GM12878 (cell line): ENCODE measurements around the gene CMYA5. TPM values are rescaled to one million over a fixed set of nuclear protein-coding genes. Genes with fewer than 3 reads are reported as not detected.

Source experiments
- ATAC-seq: fragments of 200-7000 bp; cut with Tn5 transposase; 3 replicates; pipeline ENCODE4 v1.9.1; 2020; ENCODE audit warnings: mild to moderate bottlenecking, moderate library complexity
- BruUV-seq: library from RNA; stranded (reverse); fragments of 400-500 nt; replicated peaks from 2 replicates; lab custom pipeline; 2021; lab: Mats Ljungman, UMichigan
- CTCF ChIA-PET: fragments of 300-600 bp; sonication (Branson Sonifier 250); formaldehyde crosslinking; extraction: SDS; loops from one replicate; lab custom pipeline; 2021; ENCODE audit warnings: inconsistent platforms; lab: Yijun Ruan, JAX
- POLR2A ChIA-PET: fragments of 350-600 bp; formaldehyde crosslinking; extraction: SDS; loops from one replicate; lab custom pipeline; 2021; ENCODE audit warnings: inconsistent platforms; lab: Charles Lee
- RAD21 ChIA-PET: fragments of 300-600 bp; sonication (Branson Sonifier 250); formaldehyde crosslinking; loops from one replicate; lab custom pipeline; 2023; ENCODE audit warnings: antibody characterized with exemption; ENCODE audit not compliant: unreplicated experiment; lab: Charles Lee
- SMC1A ChIA-PET: fragments of 300-600 bp; sonication (Branson Sonifier 250); formaldehyde crosslinking; loops from one replicate; lab custom pipeline; 2023; ENCODE audit not compliant: unreplicated experiment, uncharacterized antibody; lab: Charles Lee
- DNase-seq: peaks from one replicate; pipeline ENCODE4 v3.0.0-alpha.2; 2011; ENCODE audit warnings: low read depth, low spot score
- FAIRE-seq: peaks from 3 replicates; lab custom pipeline; 2011; peaks lifted over from hg19 to GRCh38; lab: Jason Lieb, UNC
- H2AFZ ChIP-seq: 2 replicates; pipeline ENCODE4 v1.6.0; 2011; ENCODE audit warnings: low read depth, low read length, control low read depth; ENCODE audit not compliant: control insufficient read depth
- H3K27ac ChIP-seq: 2 replicates; pipeline ENCODE4 v1.5.1; 2011; ENCODE audit warnings: control low read depth; ENCODE audit not compliant: control insufficient read depth, insufficient read depth
- H3K27me3 ChIP-seq, 2 experiments: replicated peaks in 1 of 2; 2 replicates each; pipeline versions ENCODE4 v1.6.0 to v1.6.1; 2011; ENCODE audit warnings: low read length in 1 of 2; ENCODE audit not compliant: control insufficient read depth in 2 of 2, insufficient read depth in 2 of 2
- H3K36me3 ChIP-seq, 2 experiments: 2 replicates each; pipeline ENCODE4 v1.5.1; 2011; ENCODE audit warnings: low read length in 1 of 2; ENCODE audit not compliant: control insufficient read depth in 2 of 2, insufficient read depth in 2 of 2
- H3K4me1 ChIP-seq: 2 replicates; pipeline ENCODE4 v1.6.1; 2011; ENCODE audit warnings: mild to moderate bottlenecking, low read length, moderate library complexity, mixed read lengths; ENCODE audit not compliant: control insufficient read depth, insufficient read depth
- H3K4me2 ChIP-seq: 2 replicates; pipeline ENCODE4 v1.6.0; 2011; ENCODE audit warnings: control low read depth; ENCODE audit not compliant: control insufficient read depth, insufficient read depth
- H3K4me3 ChIP-seq: fragments of 200-600 bp; sonication (generic); 2 replicates; pipeline ENCODE4 v1.5.1; 2016
- H3K79me2 ChIP-seq: 2 replicates; pipeline ENCODE4 v1.6.0; 2011; ENCODE audit warnings: low read length; ENCODE audit not compliant: control insufficient read depth, insufficient read depth
- H3K9ac ChIP-seq: 2 replicates; pipeline ENCODE4 v1.8.0; 2011; ENCODE audit warnings: low read length, control low read depth, mixed read lengths; ENCODE audit not compliant: control insufficient read depth, insufficient read depth
- H3K9me3 ChIP-seq: replicated peaks from 3 replicates; pipeline ENCODE4 v1.5.1; 2011; ENCODE audit warnings: mild to moderate bottlenecking, low read length; ENCODE audit not compliant: control insufficient read depth, insufficient read depth
- H4K20me1 ChIP-seq: 2 replicates; pipeline ENCODE4 v1.6.0; 2011; ENCODE audit not compliant: control insufficient read depth, insufficient read depth
- DPF2 ChIP-seq: fragments of 450-650 bp; IDR thresholded peaks from 2 replicates; pipeline ENCODE4 v1.6.1; 2017; ENCODE audit warnings: mild to moderate bottlenecking
- FOXM1 ChIP-seq: IDR thresholded peaks from 2 replicates; pipeline ENCODE4 v1.6.1; 2012; ENCODE audit warnings: low read depth, mild to moderate bottlenecking, inconsistent platforms, low read length, moderate library complexity
- IKZF1 ChIP-seq: fragments of 450-650 bp; conservative IDR thresholded peaks from 2 replicates; pipeline ENCODE4 v1.6.1; 2017; ENCODE audit warnings: antibody characterized with exemption, mild to moderate bottlenecking
- IKZF2 ChIP-seq, 2 experiments: fragments of 450-650 bp; IDR thresholded peaks; 2 replicates each; pipeline ENCODE4 v1.6.1; 2017; ENCODE audit warnings: mild to moderate bottlenecking in 2 of 2, moderate library complexity in 2 of 2
- MTA2 ChIP-seq: fragments of 450-650 bp; IDR thresholded peaks from 2 replicates; pipeline ENCODE4 v1.6.1; 2016; ENCODE audit warnings: low read depth, mild to moderate bottlenecking, moderate library complexity
- NRF1 ChIP-seq: conservative IDR thresholded peaks from 2 replicates; pipeline ENCODE4 v1.6.1; 2011; ENCODE audit warnings: mild to moderate bottlenecking, low read depth, low read length, improper control_type of control experiment
- SPI1 ChIP-seq: IDR thresholded peaks from 2 replicates; pipeline ENCODE4 v1.6.1; 2011; ENCODE audit warnings: low read depth, mild to moderate bottlenecking, low read length, moderate library complexity, borderline replicate concordance; ENCODE audit not compliant: insufficient read depth
- WRNIP1 ChIP-seq: IDR thresholded peaks from 2 replicates; pipeline ENCODE4 v1.6.1; 2011; ENCODE audit warnings: low read depth, low read length, improper control_type of control experiment, borderline replicate concordance
- YBX1 ChIP-seq: fragments of 450-650 bp; IDR thresholded peaks from 2 replicates; pipeline ENCODE4 v1.6.1; 2016; ENCODE audit warnings: antibody characterized with exemption
- YY1 ChIP-seq: IDR thresholded peaks from 2 replicates; pipeline ENCODE4 v1.6.1; 2011; ENCODE audit warnings: low read depth, mild to moderate bottlenecking, low read length
- WGBS: methylation state at CpG from one replicate; pipeline ENCODE4 v1.1.6; 2016; ENCODE audit warnings: low lambda C conversion rate; ENCODE audit not compliant: insufficient replicate concordance, insufficient coverage; ENCODE audit errors: missing lambda C conversion rate; 5-methylcytosine and 5-hydroxymethylcytosine counted together
- in situ Hi-C: fragments of 300-500 bp; cut with MboI; formaldehyde crosslinking; loops from 9 replicates; pipeline ENCODE4 v1.14.3; 2018; ENCODE audit warnings: mixed read lengths
- intact Hi-C: fragments of 100-400 bp; cut with micrococcal nuclease; formaldehyde crosslinking; loops from one replicate; pipeline ENCODE4 v1.14.2; 2022; ENCODE audit not compliant: unreplicated experiment
- polyA plus RNA-seq, 11 experiments: library from polyadenylated mRNA; depleted of rRNA in 4 of 11; unstranded in 6 of 11; stranded (reverse) in 5 of 11; fragments of >200 nt; fragmentation: Nextera tagmentation in 4 of 11; fragmentation: Illumina TruSeq in 1 of 11; extraction: Ambion mirVana in 4 of 11; extraction: Trizol in 1 of 11; gene quantifications; 1 replicate in 1 of 11; 2 replicates in 10 of 11; pipeline versions ENCODE4 v1.2.1 to v1.2.3, GENCODE V29; 2011 to 2016; ENCODE audit warnings: inconsistent platforms in 2 of 11, missing spikeins in 2 of 11, low read depth in 1 of 11
- total RNA-seq, 4 experiments: library from RNA; depleted of rRNA in 3 of 4; stranded (reverse); fragments of >200 nt in 3 of 4; fragmentation: Illumina TruSeq in 1 of 4; extraction: Trizol in 1 of 4; gene quantifications; 2 replicates each; pipeline versions ENCODE4 v1.2.1 to v1.2.3, GENCODE V29; 2013 to 2021

CMYA5 gene
- total and polyA plus RNA-seq, 10 of the 15 experiments (the other 5 are each of a cell fraction or from before 2014, with no cell fraction given), result 0.01 to 0.34 (median 0.16) TPM; not detected in 1

DNA sequence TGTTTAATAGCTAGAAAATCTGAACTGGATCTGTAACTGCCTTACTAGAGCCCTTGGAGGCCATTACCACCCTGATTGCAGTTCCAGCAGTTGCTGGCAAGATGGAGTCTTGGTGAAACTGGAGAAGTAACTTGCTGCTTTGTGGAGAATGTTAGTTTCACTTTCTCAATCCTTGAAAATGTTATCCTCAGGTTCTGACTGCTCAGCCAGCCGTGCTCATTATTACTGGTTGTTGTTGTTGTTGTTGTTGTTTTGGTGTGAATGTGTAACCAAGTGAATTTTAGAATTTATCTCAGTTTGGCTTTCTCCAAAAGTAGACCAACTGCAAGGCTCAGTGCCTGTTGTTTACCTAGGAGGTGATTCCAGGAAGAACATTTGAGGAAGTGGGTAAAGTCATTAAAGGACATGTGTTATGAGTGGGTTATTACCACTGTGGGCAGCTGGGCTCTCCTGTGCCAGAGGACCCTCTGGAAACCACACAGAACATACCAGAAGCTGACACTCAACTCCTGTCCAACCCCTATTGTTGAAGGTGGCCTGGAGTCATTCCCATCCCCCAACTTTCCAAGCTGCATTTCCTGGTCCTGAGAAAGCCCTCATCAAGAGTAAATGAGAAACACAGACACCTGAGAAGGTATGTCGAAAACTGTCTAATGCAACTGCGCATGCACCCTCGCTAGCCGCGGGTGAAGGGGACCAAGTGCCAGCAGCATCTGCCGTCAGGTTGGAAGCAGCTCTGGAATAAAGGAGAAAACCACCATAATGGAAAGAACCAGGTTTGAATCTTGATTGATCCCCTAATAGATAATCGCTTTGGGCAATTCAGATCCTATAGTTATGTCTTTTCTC is 111.6 kb downstream of the CMYA5 start:
- ChIA-PET CTCF (no interaction called here), POLR2A (no interaction called here), RAD21 (no interaction called here), SMC1A (no interaction called here)
- H2AFZ ChIP-seq, result peak overlapping the region; percentile 59
- no peak for TF ChIP-seq FOXM1
- no peak for TF ChIP-seq NRF1
- TF ChIP-seq WRNIP1, result no peak
- TF ChIP-seq DPF2, result 0 out of 2 replicates have a peak, but pooled peaks have one; percentile 22
- 0 out of 2 replicates have a peak, but pooled peaks have one; percentile 30 for TF ChIP-seq IKZF1
- TF ChIP-seq IKZF2 (IDR thresholded peaks at IDR 0.05), result peak; percentile 27 to 52; a peak in 2 of 4 replicates
- TF ChIP-seq MTA2, result 0 out of 2 replicates have a peak, but pooled peaks have one; percentile 29
- no peak for TF ChIP-seq YBX1
- TF ChIP-seq SPI1, result peak; percentile 85
- TF ChIP-seq YY1, result peak; percentile 81
- no peak for FAIRE-seq
- no peak for DNase-seq
- H3K4me2 ChIP-seq, result no peak overlapping the region
- H3K9me3 ChIP-seq, result no peaks in the 10 kb centered on the region
- no peak overlapping the region for H3K4me3 ChIP-seq
- H3K79me2 ChIP-seq, result no peaks in the 10 kb centered on the region
- intact Hi-C loops, result no loop called here
- H3K9ac ChIP-seq, result no peak overlapping the region
- H3K36me3 ChIP-seq, result no peaks in the 10 kb centered on the region
- no peak overlapping the region for H3K27ac ChIP-seq
- no peaks in the 10 kb centered on the region for H3K27me3 ChIP-seq
- BruUV-seq, result no TSS peak
- no peaks in the 10 kb centered on the region for H4K20me1 ChIP-seq
- peak; percentile 30 for ATAC-seq
- in situ Hi-C loops, result no loop called here
- 85% methylated on average over 8 of the region's 8 CpGs for WGBS
- no peaks in the 10 kb centered on the region for H3K4me1 ChIP-seq
